Ovary (tissue), 3 donors: Measurements from ENCODE around the gene TNIK.
"Not testable (repeated sequence)": the region's sequence is repeated elsewhere in the genome, so short reads cannot be mapped to it uniquely, and the experiment has no call there.

Experiments
- CTCF ChIP-seq, 3 donors: fragments of 450-650 bp in 2 of 3; fragments of 200-600 bp in 1 of 3; IDR thresholded peaks; one replicate each; pipeline versions ENCODE4 v1.5.1 to v1.8.0; 2016 to 2022; ENCODE audit warnings: antibody characterized with exemption in 3 of 3, mild to moderate bottlenecking in 1 of 3
- EP300 ChIP-seq: sonication (generic); formaldehyde crosslinking; IDR thresholded peaks from one replicate; pipeline ENCODE4 v1.6.1; 2017; ENCODE audit warnings: antibody characterized with exemption
- POLR2A ChIP-seq: fragments of 450-650 bp; IDR thresholded peaks from one replicate; pipeline ENCODE4 v1.6.1; 2017; ENCODE audit warnings: antibody characterized with exemption, mild to moderate bottlenecking, moderate library complexity
- donor health status: DM: no; HTN: no; CAD: no.

DNA sequence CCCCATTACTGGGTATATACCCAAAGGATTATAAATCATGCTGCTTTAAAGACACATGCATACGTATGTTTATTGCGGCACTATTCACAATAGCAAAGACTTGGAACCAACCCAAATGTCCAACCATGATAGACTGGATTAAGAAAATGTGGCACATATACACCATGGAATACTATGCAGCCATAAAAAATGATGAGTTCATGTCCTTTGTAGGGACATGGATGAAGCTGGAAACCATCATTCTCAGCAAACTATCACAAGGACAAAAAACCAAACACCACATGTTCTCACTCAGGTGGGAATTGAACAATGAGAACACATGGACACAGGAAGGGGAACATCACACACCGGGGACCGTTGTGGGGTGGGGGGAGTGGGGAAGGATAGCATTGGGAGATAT, 155.7 kb downstream of the TNIK start:
- TF ChIP-seq EP300; CTCF (IDR thresholded peaks at IDR 0.05); POLR2A: not testable (repeated sequence)
